ENCODE data around the gene PSMB5.

GRCh38 chr14:23015618-23016017 is 19.1 kb downstream of the PSMB5 start:
- no peak for TF ChIP-seq CTCF (IDR thresholded peaks at IDR 0.05)
- no peak for TF ChIP-seq POLR2A (IDR thresholded peaks at IDR 0.05)
